Stimulated activated CD8-positive, alpha-beta memory T cell treated with anti-CD3 and anti-CD28 coated beads, Interleukin-7, amount 100 ng/mL, for 4 hours (primary cell): ENCODE data around the gene TACR1.
"Not testable (repeated sequence)": the region's sequence is repeated elsewhere in the genome, so short reads cannot be mapped to it uniquely, and the experiment has no call there.

Experiments used
- DNase-seq, 2 donors: peaks; one replicate each; pipeline ENCODE4 v3.0.0-alpha.2; 2020; ENCODE audit warnings: low read depth in 2 of 2

The TACR1 gene

GRCh38 chr2:75194184-75194868 is 5.0 kb downstream of the TACR1 start:
- no peak for DNase-seq

GRCh38 chr2:75192496-75192895 is 6.8 kb downstream of the TACR1 start:
- no peak for DNase-seq

- DNase-seq = no peak
These were observed 8.9 kb downstream of the TACR1 start for GRCh38 chr2:75190271-75190990.

- no peak for DNase-seq
These were observed 12.5 kb downstream of the TACR1 start for GRCh38 chr2:75186821-75187220.

GRCh38 chr2:75182606-75183005 is 16.7 kb downstream of the TACR1 start:
- no peak for DNase-seq

GRCh38 chr2:75180476-75180875 is 18.8 kb downstream of the TACR1 start:
- DNase-seq = no peak

GRCh38 chr2:75177427-75177826 is 21.9 kb downstream of the TACR1 start:
- DNase-seq = no peak

- no peak for DNase-seq
These were observed 23.9 kb downstream of the TACR1 start for GRCh38 chr2:75175456-75175855.

- no peak for DNase-seq
These were observed 24.3 kb downstream of the TACR1 start for GRCh38 chr2:75174981-75175380.

- no peak for DNase-seq
These were observed 24.8 kb downstream of the TACR1 start for GRCh38 chr2:75174519-75174918.

GRCh38 chr2:75173740-75174139 is 25.6 kb downstream of the TACR1 start:
- no peak for DNase-seq

- not testable (repeated sequence) for DNase-seq
These were observed 27.9 kb downstream of the TACR1 start for GRCh38 chr2:75171423-75171822.

- no peak for DNase-seq
These were observed 28.4 kb downstream of the TACR1 start for GRCh38 chr2:75170889-75171288.

GRCh38 chr2:75168186-75168585 is 31.1 kb downstream of the TACR1 start:
- no peak for DNase-seq

GRCh38 chr2:75166491-75166890 is 32.8 kb downstream of the TACR1 start:
- no peak for DNase-seq

- no peak for DNase-seq
These were observed 36.4 kb downstream of the TACR1 start for GRCh38 chr2:75162897-75163296.

- no peak for DNase-seq
These were observed 37.1 kb downstream of the TACR1 start for GRCh38 chr2:75162259-75162658.

GRCh38 chr2:75157435-75157834 is 41.9 kb downstream of the TACR1 start:
- DNase-seq = no peak

- no peak for DNase-seq
These were observed 44.2 kb downstream of the TACR1 start for GRCh38 chr2:75155115-75155514.

GRCh38 chr2:75153221-75153620 is 46.1 kb downstream of the TACR1 start:
- no peak for DNase-seq

GRCh38 chr2:75152243-75152642 is 47.1 kb downstream of the TACR1 start:
- DNase-seq = not testable (repeated sequence)

GRCh38 chr2:75147884-75148283 is 51.4 kb downstream of the TACR1 start:
- DNase-seq = not testable (repeated sequence)

GRCh38 chr2:75146606-75147332 is 52.6 kb downstream of the TACR1 start:
- no peak for DNase-seq
